HCT116 (cell line): ENCODE results near the gene PRPF8. TPM values are rescaled to one million over a fixed set of nuclear protein-coding genes. Genes with fewer than 3 reads are reported as not detected.

Experiments used
- ATAC-seq: fragments of 200-7000 bp; cut with Tn5 transposase; 2 replicates; pipeline ENCODE4 v1.9.1; 2020; ENCODE audit warnings: mild to moderate bottlenecking, moderate library complexity
- BruUV-seq: library from RNA; stranded (reverse); fragments of 400-500 nt; replicated peaks from 2 replicates; lab custom pipeline; 2021; lab: Mats Ljungman, UMichigan
- CTCF ChIA-PET: fragments of 300-600 bp; sonication (Branson Sonifier 250); formaldehyde crosslinking; loops from one replicate; lab custom pipeline; 2021; ENCODE audit warnings: antibody characterized with exemption; lab: Charles Lee
- POLR2A ChIA-PET: fragments of 300-600, 350-600 bp; sonication (Branson Sonifier 250); formaldehyde crosslinking; loops from one replicate; lab custom pipeline; 2021; ENCODE audit warnings: antibody characterized with exemption; lab: Charles Lee
- RAD21 ChIA-PET, 2 experiments: fragments of 300-600 bp; sonication (Branson Sonifier 250); formaldehyde crosslinking; loops; one replicate each; lab custom pipeline; 2023; ENCODE audit warnings: low total read pairs in 2 of 2; ENCODE audit not compliant: uncharacterized antibody in 2 of 2, unreplicated experiment in 2 of 2, low non-redundant PET in 1 of 2; lab: Charles Lee
- DNase-seq: peaks from one replicate; pipeline ENCODE4 v3.0.0-alpha.2; 2010; ENCODE audit warnings: low read depth, low spot score
- H2AFZ ChIP-seq: fragments of 200-600 bp; shearing (Covaris generic), sonication (generic); 2 replicates; pipeline ENCODE4 v1.6.1; 2017; ENCODE audit warnings: low read depth, mixed run types, mixed read lengths, antibody characterized with exemption, low read length; ENCODE audit not compliant: poor library complexity, severe bottlenecking
- H3K27ac ChIP-seq: 2 replicates; pipeline ENCODE4 v1.5.1; 2012; ENCODE audit warnings: low read depth, low read length
- H3K27me3 ChIP-seq: fragments of 200-600 bp; sonication (generic); 2 replicates; pipeline ENCODE4 v1.6.1; 2016; ENCODE audit warnings: mixed run types, low read length, mixed read lengths; ENCODE audit not compliant: insufficient read depth
- H3K36me3 ChIP-seq, 2 experiments: fragments of 200-500 bp in 1 of 2; fragments of 200-600 bp in 1 of 2; sonication (Bioruptor generic) in 1 of 2; sonication (generic) in 1 of 2; 2 replicates each; pipeline versions ENCODE4 v1.5.1 to v1.6.1; 2014 to 2016; ENCODE audit warnings: low read length in 2 of 2, inconsistent platforms in 1 of 2, mixed read lengths in 1 of 2, mixed run types in 1 of 2; ENCODE audit not compliant: insufficient read depth in 2 of 2, control insufficient read depth in 1 of 2
- H3K4me1 ChIP-seq, 2 experiments: fragments of 200-600 bp in 1 of 2; sonication (generic) in 1 of 2; 2 replicates each; pipeline versions ENCODE4 v1.5.1 to v1.6.1; 2012 to 2017; ENCODE audit warnings: low read length in 2 of 2, inconsistent platforms in 1 of 2, mild to moderate bottlenecking in 1 of 2, mixed read lengths in 1 of 2, mixed run types in 1 of 2, moderate library complexity in 1 of 2; ENCODE audit not compliant: insufficient read depth in 2 of 2, control insufficient read depth in 1 of 2
- H3K4me2 ChIP-seq: fragments of 200-600 bp; sonication (generic); 2 replicates; pipeline ENCODE4 v1.6.1; 2017; ENCODE audit warnings: mixed run types, low read length, mixed read lengths
- H3K4me3 ChIP-seq, 2 experiments: fragments of 200-600 bp in 1 of 2; sonication (generic) in 1 of 2; replicated peaks in 1 of 2; 2 replicates each; pipeline ENCODE4 v1.5.1; 2011 to 2016; ENCODE audit warnings: low read length in 2 of 2, control low read depth in 1 of 2, low read depth in 1 of 2, mild to moderate bottlenecking in 1 of 2, mixed read lengths in 1 of 2, mixed run types in 1 of 2
- H3K79me2 ChIP-seq: fragments of 200-600 bp; sonication (generic); 2 replicates; pipeline ENCODE4 v1.6.1; 2017; ENCODE audit warnings: mild to moderate bottlenecking, mixed run types, low read length, moderate library complexity, mixed read lengths; ENCODE audit not compliant: insufficient read depth
- H3K9ac ChIP-seq: fragments of 200-600 bp; sonication (generic); 2 replicates; pipeline ENCODE4 v1.6.1; 2016; ENCODE audit warnings: low read length, mixed read lengths
- H3K9me2 ChIP-seq: fragments of 200-600 bp; sonication (generic), shearing (Covaris generic); 2 replicates; pipeline ENCODE4 v1.6.1; 2017; ENCODE audit warnings: mixed run types, mild to moderate bottlenecking, moderate library complexity; ENCODE audit not compliant: insufficient read depth
- H3K9me3 ChIP-seq, 2 experiments: fragments of 200-500 bp in 1 of 2; fragments of 200-600 bp in 1 of 2; sonication (Bioruptor generic) in 1 of 2; sonication (generic) in 1 of 2; 2 replicates each; pipeline ENCODE4 v1.6.1; 2014 to 2017; ENCODE audit warnings: low read length in 2 of 2, mixed read lengths in 2 of 2, inconsistent platforms in 1 of 2, low read depth in 1 of 2, mild to moderate bottlenecking in 1 of 2, mixed run types in 1 of 2, moderate library complexity in 1 of 2; ENCODE audit not compliant: control insufficient read depth in 1 of 2, insufficient read depth in 1 of 2
- H4K20me1 ChIP-seq: fragments of 200-600 bp; sonication (generic), shearing (Covaris generic); 2 replicates; pipeline ENCODE4 v1.6.1; 2017; ENCODE audit warnings: mixed run types, mild to moderate bottlenecking, moderate library complexity; ENCODE audit not compliant: insufficient read depth
- CBX3 ChIP-seq: IDR thresholded peaks from 2 replicates; pipeline ENCODE4 v1.6.1; 2012; ENCODE audit warnings: low read depth
- ELF1 ChIP-seq: IDR thresholded peaks from 2 replicates; pipeline ENCODE4 v1.6.1; 2012; ENCODE audit warnings: low read depth, borderline replicate concordance
- EZH2 ChIP-seq: fragments of 200-600 bp; sonication (generic); IDR thresholded peaks from 2 replicates; pipeline ENCODE4 v1.6.1; 2017; ENCODE audit warnings: antibody characterized with exemption, mixed run types
- EZH2phosphoT487 ChIP-seq: fragments of 200-600 bp; IDR thresholded peaks from 2 replicates; pipeline ENCODE4 v1.6.1; 2018; ENCODE audit warnings: antibody characterized with exemption, borderline replicate concordance
- JUND ChIP-seq: IDR thresholded peaks from 2 replicates; pipeline ENCODE4 v1.6.1; 2012
- POLR2A ChIP-seq: IDR thresholded peaks from 2 replicates; pipeline ENCODE4 v1.7.0; 2011; ENCODE audit warnings: borderline replicate concordance; ENCODE audit not compliant: insufficient read depth, insufficient read length; ENCODE audit errors: extremely low read depth
- REST ChIP-seq: IDR thresholded peaks from 2 replicates; pipeline ENCODE4 v1.6.1; 2012; ENCODE audit warnings: low read depth
- SRF ChIP-seq: IDR thresholded peaks from 2 replicates; pipeline ENCODE4 v1.6.1; 2012; ENCODE audit warnings: low read depth
- TCF7L2 ChIP-seq: IDR thresholded peaks from 2 replicates; pipeline ENCODE4 v1.7.0; 2011; ENCODE audit warnings: borderline replicate concordance, inconsistent platforms; ENCODE audit not compliant: insufficient read depth, insufficient read length; ENCODE audit errors: extremely low read depth
- ZNF274 ChIP-seq: fragments of 200-500 bp; sonication (Bioruptor generic); IDR thresholded peaks from 2 replicates; pipeline ENCODE4 v1.6.1; 2014; ENCODE audit warnings: mild to moderate bottlenecking, low read depth, low read length, inconsistent platforms
- intact Hi-C: fragments of 100-400 bp; cut with micrococcal nuclease; formaldehyde crosslinking; loops from 2 replicates; pipeline ENCODE4 v1.10.0; 2022
- total RNA-seq: library from RNA; stranded (reverse); gene quantifications from one replicate; pipeline ENCODE4 v1.2.1, GENCODE V29; 2021; ENCODE audit not compliant: unreplicated experiment

PRPF8 gene
- total RNA-seq, 1 experiment from 2014 or later, result 386 TPM

GRCh38 chr17:1697681-1698080 is 13.0 kb upstream of the PRPF8 start:
- POLR2A ChIA-PET, result no interaction called here

More at GRCh38 chr17:1697681-1698080, 13.0 kb upstream of the PRPF8 start:
- Histone ChIP-seq H4K20me1 (no peaks in the 10 kb centered on the region), H3K36me3 (no peaks in the 10 kb centered on the region), H3K4me2 (no peak overlapping the region), H3K27ac (no peak overlapping the region), H3K79me2 (no peaks in the 10 kb centered on the region), H3K4me1 (no peaks in the 10 kb centered on the region), H3K9me2 (no peaks in the 10 kb centered on the region), H3K27me3 (no peaks in the 10 kb centered on the region), H3K4me3 (no peak overlapping the region), H2AFZ (no peak overlapping the region), H3K9ac (no peak overlapping the region), H3K9me3 (no peaks in the 10 kb centered on the region)
- no TSS peak for BruUV-seq
- DNase-seq, result no peak
- no peak for ATAC-seq
- TF ChIP-seq POLR2A (no peak), EZH2 (no peak), CBX3 (no peak), EZH2phosphoT487 (no peak), TCF7L2 (no peak), ZNF274 (no peak), JUND (no peak), ELF1 (no peak), SRF (no peak), REST (no peak)
- intact Hi-C loops, result no loop called here
- CTCF ChIA-PET, result no interaction called here
- RAD21 ChIA-PET, result no interaction called here
